Breast epithelium (tissue), 4 donors: Measurements from ENCODE around the gene LGALS9C. TPM values are rescaled to one million over a fixed set of nuclear protein-coding genes. Genes with fewer than 3 reads are reported as not detected.
"Not testable (repeated sequence)": the region's sequence is repeated elsewhere in the genome, so short reads cannot be mapped to it uniquely, and the experiment has no call there.

Experiments
- DNase-seq, 2 donors: peaks; one replicate each; pipeline ENCODE4 v3.0.0-alpha.2; 2019; ENCODE audit warnings: low spot score in 2 of 2
- H3K27ac ChIP-seq, 2 donors: fragments of 200-600 bp; sonication (generic) in 1 of 2; one replicate each; pipeline ENCODE4 v1.5.1; 2016 to 2019; ENCODE audit warnings: mild to moderate bottlenecking in 1 of 2
- H3K27me3 ChIP-seq, 2 donors: fragments of 200-600 bp; sonication (generic) in 1 of 2; one replicate each; pipeline versions ENCODE4 v1.5.1 to v1.6.0; 2017 to 2019; ENCODE audit warnings: control low read depth in 1 of 2, mild to moderate bottlenecking in 1 of 2
- H3K36me3 ChIP-seq: fragments of 200-600 bp; one replicate; pipeline ENCODE4 v1.5.1; 2019
- H3K4me1 ChIP-seq, 2 donors: fragments of 200-600 bp; sonication (generic); one replicate each; pipeline ENCODE4 v1.5.1; 2016 to 2019; ENCODE audit warnings: control low read depth in 1 of 2
- H3K4me3 ChIP-seq, 3 donors: fragments of 200-600 bp; sonication (generic); 1 replicate in 2 of 3; 2 replicates in 1 of 3; pipeline ENCODE4 v1.5.1; 2016 to 2019; ENCODE audit warnings: mild to moderate bottlenecking in 3 of 3, moderate library complexity in 2 of 3
- H3K9me3 ChIP-seq, 2 donors: fragments of 200-600 bp; sonication (generic) in 1 of 2; one replicate each; pipeline ENCODE4 v1.5.1; 2016 to 2019; ENCODE audit warnings: control low read depth in 1 of 2
- intact Hi-C: fragments of 100-400 bp; cut with DNase I; formaldehyde crosslinking; loops from one replicate; pipeline ENCODE4 v1.15.1; 2023; ENCODE audit warnings: low total_unique reads
- total RNA-seq, 3 donors: library from RNA; depleted of rRNA; stranded (reverse); fragments of >200 nt; gene quantifications; one replicate each; pipeline ENCODE4 v1.1.0, GENCODE V29; 2016

LGALS9C gene
- total RNA-seq, 3 donors from 2014 or later, result 2.0 TPM; not detected in 2

DNA sequence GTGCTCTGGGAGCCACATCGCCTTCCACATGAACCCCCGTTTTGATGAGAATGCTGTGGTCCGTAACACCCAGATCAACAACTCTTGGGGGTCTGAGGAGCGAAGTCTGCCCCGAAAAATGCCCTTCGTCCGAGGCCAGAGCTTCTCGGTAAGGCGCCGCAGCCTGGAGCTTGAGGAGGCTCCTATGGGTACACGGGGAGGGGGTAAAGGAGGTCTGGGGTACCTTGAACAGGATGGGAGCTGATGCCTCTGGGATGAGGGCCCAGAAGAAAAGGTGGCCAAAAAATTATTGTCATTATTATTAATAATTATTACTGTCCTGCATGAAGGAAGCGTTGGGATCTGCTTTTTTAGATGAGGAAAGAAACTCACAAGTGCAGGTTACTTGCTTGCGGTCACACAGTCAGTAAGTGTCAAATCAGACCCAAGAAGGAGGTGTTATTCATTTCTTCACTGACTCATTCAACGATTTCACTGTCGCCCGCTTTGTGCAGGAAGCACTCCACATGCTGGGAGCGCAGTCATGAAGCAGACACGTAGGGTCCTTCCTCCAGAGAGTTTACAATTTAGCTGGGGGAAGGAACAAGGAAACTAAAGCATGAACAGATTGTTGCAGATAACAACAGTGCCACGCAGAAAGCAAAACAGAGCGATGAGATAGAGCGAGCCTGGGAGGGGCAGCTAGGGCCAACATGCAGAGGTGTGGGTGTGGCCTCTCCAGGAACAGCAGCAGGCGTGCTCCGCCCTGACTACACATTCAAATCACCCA lies 16.3 kb downstream of the LGALS9C start:
- H3K4me1 ChIP-seq, H3K27ac ChIP-seq, DNase-seq, H3K36me3 ChIP-seq, intact Hi-C loops, H3K9me3 ChIP-seq, H3K4me3 ChIP-seq, H3K27me3 ChIP-seq: not testable (repeated sequence)

DNA sequence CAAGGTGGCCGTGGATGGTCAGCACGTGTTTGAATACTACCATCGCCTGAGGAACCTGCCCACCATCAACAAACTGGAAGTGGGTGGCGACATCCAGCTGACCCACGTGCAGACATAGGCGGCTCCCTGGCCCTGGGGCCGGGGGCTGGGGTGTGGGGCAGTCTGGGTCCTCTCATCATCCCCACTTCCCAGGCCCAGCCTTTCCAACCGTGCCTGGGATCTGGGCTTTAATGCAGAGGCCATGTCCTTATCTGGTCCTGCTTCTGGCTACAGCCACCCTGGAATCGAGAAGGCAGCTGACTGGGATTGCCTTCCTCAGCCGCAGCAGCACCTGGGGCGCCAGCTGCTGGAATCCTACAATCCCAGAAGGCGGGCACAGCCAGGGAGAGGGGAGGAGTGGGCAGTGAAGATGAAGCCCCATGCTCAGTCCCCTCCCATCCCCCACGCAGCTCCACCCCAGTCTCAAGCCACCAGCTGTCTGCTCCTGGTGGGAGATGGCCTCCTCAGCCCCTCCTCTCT lies 17.7 kb downstream of the LGALS9C start:
- DNase-seq, H3K9me3 ChIP-seq, intact Hi-C loops: not testable (repeated sequence)

DNA sequence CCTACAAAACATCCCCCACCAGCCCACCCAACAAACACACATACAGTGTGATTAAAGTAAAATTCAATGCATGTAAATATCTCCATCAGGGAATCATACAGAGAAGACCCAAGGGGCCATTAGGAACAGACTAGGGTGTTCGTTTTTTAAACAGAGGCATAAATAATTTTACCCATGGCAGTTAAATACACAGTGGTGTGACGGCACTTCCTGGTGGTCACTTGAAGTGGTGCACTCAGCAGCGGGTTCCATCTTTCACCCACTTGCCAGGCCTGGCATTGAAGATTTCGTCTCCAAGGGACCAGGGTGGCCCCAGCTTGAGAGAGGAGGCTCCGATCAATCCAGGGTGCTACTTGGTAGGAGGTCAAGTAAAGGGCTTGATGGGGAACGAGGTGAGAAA lies 20.5 kb downstream of the LGALS9C start:
- H3K4me3 ChIP-seq, H3K9me3 ChIP-seq, DNase-seq, intact Hi-C loops, H3K4me1 ChIP-seq, H3K27me3 ChIP-seq, H3K27ac ChIP-seq, H3K36me3 ChIP-seq: not testable (repeated sequence)

More for the DNA sequence above, 17.7 kb downstream of the LGALS9C start:
- H3K4me3 ChIP-seq, H3K27ac ChIP-seq, H3K27me3 ChIP-seq, H3K4me1 ChIP-seq, H3K36me3 ChIP-seq: not testable (repeated sequence)

DNA sequence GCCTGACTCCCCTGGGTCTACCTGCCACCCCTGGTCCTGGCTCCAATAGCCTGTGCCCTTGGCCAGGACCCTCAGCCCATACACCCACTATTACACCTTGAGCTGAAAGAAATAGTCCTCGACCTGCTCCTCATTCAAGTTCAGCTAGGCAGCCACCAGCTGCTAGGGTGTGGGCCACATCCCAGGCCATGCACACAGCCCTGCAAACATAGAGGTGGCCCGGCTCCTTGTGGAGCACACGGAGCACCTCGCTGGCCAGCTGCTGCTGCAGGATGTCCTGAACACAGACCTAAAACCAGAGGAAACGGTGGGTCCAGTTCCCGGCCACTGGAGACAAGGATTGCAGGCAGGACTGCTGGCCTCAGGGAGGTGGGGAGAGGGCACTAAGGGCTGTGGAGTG lies 22.5 kb downstream of the LGALS9C start:
- H3K27ac ChIP-seq, H3K4me1 ChIP-seq, H3K27me3 ChIP-seq, DNase-seq, H3K9me3 ChIP-seq, H3K36me3 ChIP-seq, H3K4me3 ChIP-seq, intact Hi-C loops: not testable (repeated sequence)

DNA sequence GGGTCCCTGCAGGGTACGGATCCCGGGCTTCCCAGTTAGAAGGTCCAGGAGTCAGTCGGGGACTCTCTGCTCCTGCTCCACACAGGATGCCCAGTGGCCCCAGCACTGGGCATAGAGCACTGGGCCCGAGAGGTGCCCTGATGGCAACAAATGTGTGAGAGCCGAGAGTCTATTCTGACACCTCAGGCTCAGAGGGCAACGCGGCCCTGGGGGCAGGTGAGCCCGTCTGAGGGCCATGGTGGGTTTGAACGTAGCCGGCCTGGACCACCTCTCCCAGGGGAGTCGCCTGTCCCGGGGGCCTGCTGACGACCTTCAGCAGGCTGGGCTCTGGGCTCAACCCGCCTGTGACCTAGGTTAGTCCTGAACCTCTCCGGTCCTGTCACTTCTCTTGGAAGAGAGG lies 23.2 kb downstream of the LGALS9C start:
- H3K4me3 ChIP-seq, H3K36me3 ChIP-seq, H3K4me1 ChIP-seq, H3K9me3 ChIP-seq, H3K27me3 ChIP-seq, intact Hi-C loops, H3K27ac ChIP-seq, DNase-seq: not testable (repeated sequence)

DNA sequence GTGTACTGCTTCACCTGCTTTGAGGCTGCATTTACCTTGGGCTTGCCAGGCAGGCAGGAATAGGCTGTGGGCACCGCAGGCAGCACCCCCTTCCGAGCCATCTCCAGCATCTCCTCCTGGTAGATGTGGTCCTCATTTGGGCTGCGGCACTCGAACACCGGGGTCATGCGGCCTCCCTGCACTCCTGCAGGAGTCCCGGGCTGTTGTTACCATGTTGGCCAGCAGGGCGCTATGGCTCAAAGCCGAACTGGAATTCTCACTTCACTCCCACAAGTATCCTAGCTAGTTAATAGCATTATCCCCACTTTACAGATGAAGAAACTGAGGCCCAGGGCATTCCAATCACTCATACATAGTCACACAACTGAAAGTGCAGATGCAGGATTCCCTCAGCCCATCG lies 23.7 kb downstream of the LGALS9C start:
- H3K36me3 ChIP-seq, H3K27ac ChIP-seq, DNase-seq, H3K4me1 ChIP-seq, H3K27me3 ChIP-seq, intact Hi-C loops, H3K9me3 ChIP-seq, H3K4me3 ChIP-seq: not testable (repeated sequence)

DNA sequence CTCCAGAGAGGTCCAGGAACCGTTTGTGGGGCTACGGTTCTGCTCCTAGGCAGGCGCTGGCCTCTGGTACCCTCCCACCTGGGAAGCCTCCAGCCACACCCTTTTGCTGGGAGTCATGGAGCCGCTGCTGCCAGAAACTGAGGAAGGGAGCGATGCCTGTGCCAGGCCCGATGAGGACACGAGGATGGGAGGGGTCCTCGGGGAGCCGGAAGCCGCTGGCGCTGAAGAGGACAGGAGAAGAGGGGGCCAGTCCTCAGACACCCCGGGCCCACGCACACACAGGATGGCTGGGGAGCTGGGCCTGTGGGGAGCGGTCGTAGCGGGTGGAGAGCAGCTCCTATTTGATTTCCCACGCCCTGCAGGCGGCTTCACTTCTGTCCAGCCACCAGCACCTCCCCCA lies 24.2 kb downstream of the LGALS9C start:
- H3K4me3 ChIP-seq, H3K36me3 ChIP-seq, H3K27ac ChIP-seq, H3K9me3 ChIP-seq, DNase-seq, H3K27me3 ChIP-seq, H3K4me1 ChIP-seq, intact Hi-C loops: not testable (repeated sequence)

DNA sequence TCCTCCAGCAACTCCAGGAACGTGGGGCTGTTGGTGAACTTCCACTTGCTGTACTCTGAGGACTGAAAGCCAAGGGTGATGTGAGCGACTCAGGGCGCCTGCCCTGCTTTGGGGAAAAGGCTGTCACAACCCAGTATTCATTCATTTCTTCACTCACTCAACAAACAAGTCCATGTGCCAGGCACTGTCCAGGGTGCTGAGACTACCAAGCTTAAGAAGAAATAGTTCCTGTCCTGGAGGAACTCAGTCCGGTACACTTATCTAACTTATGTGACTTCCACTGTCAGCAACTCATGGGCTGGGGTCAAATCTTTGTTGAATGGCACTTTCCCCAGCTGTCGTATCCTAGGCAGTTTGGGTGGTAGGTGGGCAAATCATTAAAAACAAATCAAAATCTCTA lies 26.6 kb downstream of the LGALS9C start:
- H3K27ac ChIP-seq, H3K9me3 ChIP-seq, H3K27me3 ChIP-seq, H3K36me3 ChIP-seq, H3K4me3 ChIP-seq, intact Hi-C loops, DNase-seq, H3K4me1 ChIP-seq: not testable (repeated sequence)

DNA sequence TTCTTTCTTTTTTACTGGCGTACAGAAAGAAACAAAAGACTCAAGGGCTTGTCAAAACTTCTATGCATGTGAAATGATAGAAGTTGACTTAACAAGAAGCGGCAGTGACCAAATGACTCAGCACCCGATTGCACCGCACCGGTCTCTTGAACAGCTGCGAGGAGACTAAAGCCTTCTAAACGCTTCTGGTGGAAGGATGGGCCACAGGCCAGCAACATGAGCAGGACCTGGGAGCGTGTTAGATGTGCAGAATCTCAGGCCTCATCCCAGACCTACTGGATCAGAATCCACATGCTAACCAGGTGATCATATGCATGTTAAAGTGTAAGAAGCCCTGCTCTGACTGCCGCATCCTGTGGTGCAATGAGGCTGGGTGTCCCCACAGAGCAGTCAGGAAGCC lies 31.1 kb downstream of the LGALS9C start:
- H3K4me1 ChIP-seq, H3K4me3 ChIP-seq, H3K27ac ChIP-seq, H3K9me3 ChIP-seq, DNase-seq, H3K27me3 ChIP-seq, H3K36me3 ChIP-seq, intact Hi-C loops: not testable (repeated sequence)

DNA sequence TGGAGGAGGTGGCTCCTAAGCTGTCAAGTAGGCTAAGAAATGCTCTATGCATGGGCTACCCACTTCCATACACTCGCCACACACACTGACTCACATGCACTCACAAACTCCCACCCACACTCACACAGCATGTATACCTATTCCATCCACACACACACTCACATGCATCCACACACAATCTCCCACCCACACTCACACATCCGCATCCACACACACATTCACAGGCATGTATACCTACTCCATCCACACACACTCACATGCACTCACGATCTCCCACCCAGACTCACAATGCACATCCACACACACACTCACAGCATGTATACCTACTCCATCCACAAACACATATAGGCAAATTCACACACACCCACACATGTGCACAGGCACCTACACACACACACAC lies 32.1 kb downstream of the LGALS9C start:
- intact Hi-C loops, DNase-seq, H3K27ac ChIP-seq, H3K9me3 ChIP-seq, H3K4me1 ChIP-seq, H3K4me3 ChIP-seq, H3K36me3 ChIP-seq, H3K27me3 ChIP-seq: not testable (repeated sequence)

DNA sequence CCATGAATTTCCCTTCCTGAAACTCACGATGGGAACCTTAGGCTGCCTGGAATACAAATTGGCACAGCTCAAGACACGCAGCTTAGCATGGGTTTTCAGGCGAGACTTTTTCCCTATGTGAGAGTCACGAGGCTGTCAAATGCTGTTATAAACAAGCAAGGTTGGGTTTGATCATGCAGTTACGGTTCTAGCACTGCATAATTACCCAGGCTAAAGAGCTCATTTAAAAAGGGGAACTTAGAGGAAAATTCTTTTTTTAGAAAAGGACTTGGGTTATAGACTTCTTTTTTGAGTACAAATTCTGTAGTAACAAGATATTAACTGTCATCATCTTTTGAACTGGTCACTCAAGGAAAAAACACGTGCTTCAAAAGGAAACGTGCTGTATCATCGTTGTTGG lies 44.5 kb downstream of the LGALS9C start:
- H3K36me3 ChIP-seq, H3K27me3 ChIP-seq, H3K4me3 ChIP-seq, H3K4me1 ChIP-seq, intact Hi-C loops, DNase-seq, H3K9me3 ChIP-seq, H3K27ac ChIP-seq: not testable (repeated sequence)

DNA sequence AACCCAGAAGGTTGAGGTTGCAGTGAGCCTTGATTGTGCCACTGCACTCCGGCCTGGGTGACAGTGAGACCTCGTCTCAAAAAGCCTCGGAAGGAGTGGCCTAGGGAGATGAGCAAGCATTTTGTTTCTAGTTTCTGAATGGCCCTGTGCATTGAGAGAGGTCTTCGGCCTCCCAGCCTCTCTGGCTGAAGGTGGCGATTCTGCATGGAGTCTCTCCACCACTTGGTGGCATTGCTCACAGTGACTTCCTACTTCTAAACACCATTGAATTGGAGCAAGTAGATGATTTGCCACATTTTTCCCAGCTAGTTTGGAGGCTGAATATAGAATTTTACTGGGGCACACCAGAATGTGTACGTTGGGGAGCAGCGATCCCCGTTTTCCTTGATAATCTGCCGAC lies 48.4 kb downstream of the LGALS9C start:
- H3K9me3 ChIP-seq, H3K4me1 ChIP-seq, DNase-seq, H3K27me3 ChIP-seq, intact Hi-C loops, H3K4me3 ChIP-seq, H3K36me3 ChIP-seq, H3K27ac ChIP-seq: not testable (repeated sequence)

DNA sequence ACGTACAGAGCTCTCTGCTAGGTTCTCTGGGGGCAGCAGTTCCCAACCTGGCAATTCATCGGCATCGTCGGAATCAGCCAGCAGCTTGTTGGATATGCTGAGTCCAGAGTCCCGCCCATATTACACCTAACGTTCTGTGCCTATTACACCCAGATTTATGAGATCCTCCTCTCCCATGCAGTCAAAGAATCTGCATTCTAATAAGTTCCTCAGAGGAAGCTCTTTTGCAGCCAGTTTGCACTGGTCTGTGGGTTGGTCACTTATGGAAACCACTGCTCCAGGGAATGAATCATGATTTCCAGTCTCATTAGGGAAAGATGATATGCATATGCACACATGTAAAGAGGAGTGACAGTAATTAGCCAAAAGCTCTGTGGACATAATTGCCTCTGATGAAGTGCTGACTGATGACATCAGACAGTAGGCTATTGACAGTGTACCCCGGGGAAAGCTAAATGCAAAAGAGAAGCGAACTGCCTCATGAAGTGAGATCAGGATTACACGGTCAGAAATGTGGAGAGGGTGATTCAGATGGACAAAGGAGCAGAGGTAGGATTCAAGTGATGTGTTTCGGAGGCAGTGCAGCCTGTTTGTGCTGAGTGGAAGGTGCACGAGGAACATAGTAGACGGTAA lies 49.7 kb downstream of the LGALS9C start:
- H3K9me3 ChIP-seq, H3K36me3 ChIP-seq, H3K27me3 ChIP-seq, H3K27ac ChIP-seq, H3K4me1 ChIP-seq, intact Hi-C loops, DNase-seq, H3K4me3 ChIP-seq: not testable (repeated sequence)

DNA sequence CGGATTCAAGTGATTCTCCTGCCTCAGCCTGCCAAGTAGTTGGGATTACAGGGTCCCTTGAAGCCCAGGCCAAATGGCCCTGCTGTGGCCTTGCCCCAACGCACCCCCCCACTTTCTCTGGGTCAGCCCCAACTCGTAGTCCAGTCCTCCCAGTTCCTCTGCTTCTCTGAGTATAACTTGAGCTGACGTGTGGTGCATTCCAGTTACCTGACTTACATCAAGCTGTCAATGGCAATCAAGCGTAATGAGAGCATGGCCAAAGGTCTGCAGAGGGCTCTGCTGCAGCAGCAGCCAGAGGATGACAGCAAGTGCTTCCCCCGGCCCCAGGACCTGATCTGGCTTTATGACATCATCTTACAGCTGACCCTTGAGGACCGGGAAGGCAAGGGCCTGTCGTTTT lies 50.8 kb downstream of the LGALS9C start:
- H3K9me3 ChIP-seq, H3K27me3 ChIP-seq, DNase-seq, H3K4me3 ChIP-seq, H3K36me3 ChIP-seq, H3K27ac ChIP-seq, H3K4me1 ChIP-seq, intact Hi-C loops: not testable (repeated sequence)
